Heart left ventricle (tissue), 13 donors: Measurements from ENCODE around the gene BLM.

ENCODE experiments used
- CTCF ChIP-seq, 12 donors: fragments of 200-600 bp; sonication (generic) in 4 of 12; IDR thresholded peaks; one replicate each; pipeline versions ENCODE4 v1.5.0 to v1.8.0; 2018 to 2022; ENCODE audit warnings: antibody characterized with exemption in 12 of 12, mild to moderate bottlenecking in 5 of 12
- POLR2A ChIP-seq, 2 donors: fragments of 450-650 bp; IDR thresholded peaks; one replicate each; pipeline ENCODE4 v1.6.1; 2017; ENCODE audit warnings: antibody characterized with exemption in 2 of 2, mild to moderate bottlenecking in 2 of 2, moderate library complexity in 2 of 2
- donor health status: ischemic (EF 13 %, LVEDD 7.1; RV severe dilation, severe dysfunction).
- donor health status: DM: no; HTN: yes; CAD: no.
- donor health status: DM: no; HTN: no; CAD: no.
- donor health status: ischemic (EF 25% LVEDD 6.9; RV normal size, moderate dysfunction).
- donor health status: ischemic (EF 25% LVEDD 5.7; RV mildly dilated, moderate dysfunction).
- donor health status: ischemic (EF 35%, LVEDD 5.7; RV mildly dilated, moderate dysfunction).
- donor health status: nonischemic (EF 11% LVEDD 7.7; RV severe dilation, severe dysfunction).
- donor health status: DM: yes; HTN: yes; CAD: no.
- donor health status: PGD.
- donor health status: ischemic (EF 29% LVEDD 5.4; RV normal size, mild dysfunction).
- donor health status: nonischemic (EF 23%, LVEDD 6.1; RV moderate dilation, normal function).

GRCh38 chr15:90844696-90845095 is 127.5 kb downstream of the BLM start:
- TF ChIP-seq CTCF (IDR thresholded peaks at IDR 0.05) = no peak
- TF ChIP-seq POLR2A (IDR thresholded peaks at IDR 0.05) = no peak
